ENCODE results near the gene ATG7. TPM values are rescaled to one million over a fixed set of nuclear protein-coding genes. Genes with fewer than 3 reads are reported as not detected.

The ATG7 gene
- total and polyA plus RNA-seq, 9 donors, result 10.2 to 54.5 (median 37.4) TPM

DNA sequence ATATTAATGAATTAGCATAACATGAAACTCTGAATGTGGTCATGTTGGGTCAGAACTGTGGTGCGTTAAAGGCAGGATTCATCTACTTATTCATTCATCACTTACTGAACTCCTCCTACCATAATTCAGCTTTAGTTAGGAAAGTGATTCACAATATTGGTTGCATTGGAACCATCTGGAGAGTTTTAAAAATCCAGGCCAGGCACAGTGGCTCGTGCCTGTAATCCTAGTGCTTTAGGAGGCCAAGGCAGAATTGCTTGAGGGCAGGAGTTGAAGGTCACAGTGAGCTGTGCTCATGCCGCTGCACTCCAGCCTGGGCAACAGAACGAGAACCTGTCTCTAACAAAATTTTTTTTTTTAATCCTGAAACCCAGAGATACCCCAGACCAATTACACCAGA lies 44.2 kb upstream of the ATG7 start:
- no peak for TF ChIP-seq POLR2A (IDR thresholded peaks at IDR 0.05)
- TF ChIP-seq, protein P1, sequence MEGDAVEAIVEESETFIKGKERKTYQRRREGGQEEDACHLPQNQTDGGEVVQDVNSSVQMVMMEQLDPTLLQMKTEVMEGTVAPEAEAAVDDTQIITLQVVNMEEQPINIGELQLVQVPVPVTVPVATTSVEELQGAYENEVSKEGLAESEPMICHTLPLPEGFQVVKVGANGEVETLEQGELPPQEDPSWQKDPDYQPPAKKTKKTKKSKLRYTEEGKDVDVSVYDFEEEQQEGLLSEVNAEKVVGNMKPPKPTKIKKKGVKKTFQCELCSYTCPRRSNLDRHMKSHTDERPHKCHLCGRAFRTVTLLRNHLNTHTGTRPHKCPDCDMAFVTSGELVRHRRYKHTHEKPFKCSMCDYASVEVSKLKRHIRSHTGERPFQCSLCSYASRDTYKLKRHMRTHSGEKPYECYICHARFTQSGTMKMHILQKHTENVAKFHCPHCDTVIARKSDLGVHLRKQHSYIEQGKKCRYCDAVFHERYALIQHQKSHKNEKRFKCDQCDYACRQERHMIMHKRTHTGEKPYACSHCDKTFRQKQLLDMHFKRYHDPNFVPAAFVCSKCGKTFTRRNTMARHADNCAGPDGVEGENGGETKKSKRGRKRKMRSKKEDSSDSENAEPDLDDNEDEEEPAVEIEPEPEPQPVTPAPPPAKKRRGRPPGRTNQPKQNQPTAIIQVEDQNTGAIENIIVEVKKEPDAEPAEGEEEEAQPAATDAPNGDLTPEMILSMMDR (IDR thresholded peaks at IDR 0.05), result no peak
- TF ChIP-seq EP300 (IDR thresholded peaks at IDR 0.05), result no peak
- Histone ChIP-seq H3K27ac (no peak overlapping the region), H3K4me3 (no peak overlapping the region), H3K36me3 (no peaks in the 10 kb centered on the region), H3K9me3 (no peaks in the 10 kb centered on the region), H3K27me3 (no peaks in the 10 kb centered on the region), H3K4me1 (ENCODE audit: insufficient read depth) (no peaks in the 10 kb centered on the region)
- intact Hi-C loops (cut with DNase I), result loop anchor here in 1 of 4 donors (10.0 kb wide), 1 partner anchor 163 kb away; no protein-coding TSS in a partner anchor
- DNase-seq, result peak; percentile 33 to 69 (median 53)
- WGBS, 3 donors, result 17 to 30% (median 27%) methylated on average over 4 of the region's 4 CpGs

DNA sequence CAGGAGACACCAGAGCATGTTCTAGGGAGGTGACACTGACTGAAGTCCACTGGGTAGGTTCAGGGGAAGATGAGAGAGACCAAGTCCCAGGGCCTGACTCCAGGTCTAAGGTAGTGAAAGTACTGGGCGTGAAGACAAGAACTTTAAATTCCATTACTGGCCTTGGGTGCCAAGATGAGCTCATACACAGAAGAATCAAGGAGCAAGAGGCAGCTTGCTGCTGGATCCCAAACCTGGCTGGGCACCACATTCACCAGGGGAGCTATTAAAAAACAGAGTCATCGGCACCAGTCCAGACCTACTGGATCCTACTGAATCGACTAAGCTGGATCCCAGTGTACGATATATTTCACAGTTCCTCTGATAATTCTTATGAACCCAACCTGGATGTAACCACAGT lies 42.1 kb upstream of the ATG7 start:
- no peak overlapping the region for H3K4me3 ChIP-seq
- H3K36me3 ChIP-seq, result no peaks in the 10 kb centered on the region
- no peaks in the 10 kb centered on the region for H3K27me3 ChIP-seq
- H3K4me1 ChIP-seq (ENCODE audit: insufficient read depth), result no peaks in the 10 kb centered on the region
- TF ChIP-seq POLR2A (IDR thresholded peaks at IDR 0.05) (no peak), EP300 (IDR thresholded peaks at IDR 0.05) (no peak)
- TF ChIP-seq, protein P1 (IDR thresholded peaks at IDR 0.05), result no peak
- 74 to 93% (median 92%) methylated on average over 4 of the region's 4 CpGs for WGBS, 3 donors
- no peak overlapping the region for H3K27ac ChIP-seq
- no peak for DNase-seq
- intact Hi-C loops (cut with DNase I), result no loop called here
- H3K9me3 ChIP-seq, result no peaks in the 10 kb centered on the region

DNA sequence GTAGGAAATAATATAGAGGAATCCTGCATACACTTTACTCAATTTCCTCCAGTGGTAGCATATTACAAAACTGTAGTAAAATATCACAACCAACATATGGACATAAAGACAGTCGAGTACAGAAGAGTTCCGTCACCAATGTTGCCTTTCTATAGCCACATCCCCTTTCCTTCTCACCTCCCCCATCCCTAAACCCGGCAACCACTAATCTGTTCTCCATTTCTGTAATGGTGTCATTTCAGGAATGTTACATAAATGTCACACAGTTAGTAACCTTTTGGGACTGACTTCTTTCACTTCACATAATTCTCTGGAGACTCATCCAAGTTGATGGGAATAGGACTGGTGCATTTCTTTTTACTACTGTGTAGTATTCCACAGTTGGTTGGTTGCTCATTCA lies 41.4 kb upstream of the ATG7 start:
- no peak overlapping the region for H3K4me3 ChIP-seq
- 57 to 90% (median 72%) methylated on average over 3 of the region's 3 CpGs for WGBS, 3 donors
- H3K36me3 ChIP-seq, result no peaks in the 10 kb centered on the region
- intact Hi-C loops (cut with DNase I), result no loop called here
- H3K27ac ChIP-seq, result no peak overlapping the region
- no peaks in the 10 kb centered on the region for H3K27me3 ChIP-seq
- DNase-seq, result no peak
- no peaks in the 10 kb centered on the region for H3K9me3 ChIP-seq
- H3K4me1 ChIP-seq (ENCODE audit: insufficient read depth), result no peaks in the 10 kb centered on the region
- TF ChIP-seq POLR2A (IDR thresholded peaks at IDR 0.05) (no peak), EP300 (IDR thresholded peaks at IDR 0.05) (no peak)

DNA sequence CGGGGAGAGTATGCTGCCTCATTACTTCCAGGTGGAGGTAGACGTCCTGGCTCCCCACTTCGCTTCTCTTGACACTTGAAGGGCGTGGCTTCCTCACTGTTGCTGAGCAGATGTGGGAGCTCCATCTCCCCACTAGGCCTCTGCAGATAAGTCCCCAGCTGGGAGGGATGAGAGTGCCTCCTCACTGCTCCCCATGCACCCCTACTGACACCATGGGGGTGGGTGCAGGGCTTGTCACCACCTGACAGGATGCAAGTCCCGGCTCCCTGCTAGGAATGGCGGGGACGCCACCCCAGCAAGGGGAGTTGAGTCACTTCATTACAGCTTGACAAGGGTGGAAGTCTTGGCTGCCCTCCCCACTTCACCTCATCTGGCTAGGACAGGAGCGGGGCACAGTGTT lies 36.8 kb upstream of the ATG7 start:
- WGBS, 3 donors, result 89 to 91% (median 91%) methylated on average over 8 of the region's 8 CpGs
- no peak for TF ChIP-seq EP300 (IDR thresholded peaks at IDR 0.05)
- no peak for TF ChIP-seq POLR2A (IDR thresholded peaks at IDR 0.05)
- TF ChIP-seq, protein P1 (IDR thresholded peaks at IDR 0.05), result no peak

DNA sequence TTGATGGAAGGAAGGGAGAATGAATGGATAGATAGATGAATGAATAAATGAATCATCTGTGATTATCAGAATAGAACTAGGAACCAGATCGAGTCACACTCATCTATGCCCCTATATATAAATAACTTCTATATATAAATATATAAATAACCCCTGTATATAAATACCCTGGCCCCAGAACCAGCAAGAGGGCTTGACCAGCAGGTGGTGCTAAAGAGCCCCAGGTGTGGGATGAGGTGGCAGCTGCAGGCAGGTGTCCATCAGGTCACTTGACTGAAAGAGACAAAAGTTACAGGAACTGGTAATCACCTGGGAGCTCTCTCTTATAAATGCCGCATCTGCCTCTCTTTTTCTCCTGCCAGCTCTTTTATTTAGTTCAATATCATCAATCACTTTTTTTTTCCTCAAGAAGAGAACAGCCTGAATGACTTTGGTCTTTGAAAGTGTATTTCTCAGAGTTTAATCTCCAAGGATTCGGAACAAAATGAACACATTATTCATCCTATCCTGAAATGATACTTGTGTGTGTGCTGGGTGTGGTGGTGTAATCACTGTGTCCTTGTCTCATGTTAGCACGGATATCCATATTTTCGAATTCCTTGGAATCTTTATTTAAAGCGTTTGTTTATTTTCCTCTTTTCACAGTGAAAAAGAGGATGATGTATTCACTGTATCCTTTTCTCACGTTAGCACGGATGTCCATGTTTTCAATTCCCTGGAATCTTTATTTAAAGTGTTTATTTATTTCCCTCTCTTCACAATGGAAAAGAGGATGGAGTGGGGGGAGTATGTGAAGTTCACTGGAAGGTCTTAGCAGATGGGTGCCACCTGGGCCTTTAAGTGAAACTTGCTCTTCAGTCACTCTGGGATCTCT lies 35.4 kb upstream of the ATG7 start:
- intact Hi-C loops (cut with DNase I), result loop anchor here in 1 of 4 donors (5.0 kb wide), 1 partner anchor 260 kb away; no protein-coding TSS in a partner anchor
- Histone ChIP-seq H3K9me3 (no peaks in the 10 kb centered on the region), H3K4me3 (no peak overlapping the region), H3K4me1 (ENCODE audit: insufficient read depth) (no peaks in the 10 kb centered on the region), H3K36me3 (no peaks in the 10 kb centered on the region), H3K27ac (no peak overlapping the region), H3K27me3 (no peaks in the 10 kb centered on the region)
- WGBS, 3 donors, result 9 to 16% (median 11%) methylated on average over 8 of the region's 8 CpGs
- no peak for TF ChIP-seq EP300 (IDR thresholded peaks at IDR 0.05)
- TF ChIP-seq POLR2A (IDR thresholded peaks at IDR 0.05), result no peak
- TF ChIP-seq, protein P1 (IDR thresholded peaks at IDR 0.05), result peak in 1 of 3 donors; percentile 44
- peak; percentile 43 to 66 (median 53) for DNase-seq

More for the DNA sequence above, 36.8 kb upstream of the ATG7 start:
- no peak for DNase-seq
- Histone ChIP-seq H3K4me1 (ENCODE audit: insufficient read depth) (no peaks in the 10 kb centered on the region), H3K27ac (no peak overlapping the region), H3K36me3 (no peaks in the 10 kb centered on the region), H3K4me3 (no peak overlapping the region), H3K27me3 (no peaks in the 10 kb centered on the region), H3K9me3 (no peaks in the 10 kb centered on the region)
- intact Hi-C loops (cut with DNase I), result loop anchor here in 1 of 4 donors (5.0 kb wide), 1 partner anchor 258 kb away; no protein-coding TSS in a partner anchor
